Endothelial cell of umbilical vein (primary cell): ENCODE data around the gene CCDC27. TPM values are rescaled to one million over a fixed set of nuclear protein-coding genes. Genes with fewer than 3 reads are reported as not detected.
"Not testable (repeated sequence)": the region's sequence is repeated elsewhere in the genome, so short reads cannot be mapped to it uniquely, and the experiment has no call there.

ENCODE experiments used
- BruUV-seq: library from RNA; stranded (reverse); fragments of 400-500 nt; replicated peaks from 2 replicates; lab custom pipeline; 2021; lab: Mats Ljungman, UMichigan
- CTCF ChIA-PET: fragments of 300-600, 350-600 bp; sonication (Branson Sonifier 250); formaldehyde crosslinking; loops from one replicate; lab custom pipeline; 2021; ENCODE audit warnings: antibody characterized with exemption, inconsistent platforms; lab: Charles Lee
- POLR2A ChIA-PET: fragments of 300-600, 350-600 bp; sonication (Branson Sonifier 250); formaldehyde crosslinking; loops from one replicate; lab custom pipeline; 2021; ENCODE audit warnings: antibody characterized with exemption, inconsistent platforms; lab: Charles Lee
- DNase-seq: peaks from one replicate; pipeline ENCODE4 v3.0.0-alpha.2; 2011; ENCODE audit warnings: low read depth, low spot score
- FAIRE-seq: peaks from 2 replicates; lab custom pipeline; 2011; peaks lifted over from hg19 to GRCh38; lab: Jason Lieb, UNC
- H2AFZ ChIP-seq: 2 replicates; pipeline ENCODE4 v1.6.0; 2012; ENCODE audit warnings: low read depth, low read length, control low read depth, inconsistent platforms
- H3K27ac ChIP-seq: 2 replicates; pipeline ENCODE4 v1.5.1; 2011; ENCODE audit warnings: low read depth, mild to moderate bottlenecking, control low read depth, low read length, moderate library complexity; ENCODE audit not compliant: insufficient read depth
- H3K27me3 ChIP-seq, 2 experiments: 2 replicates each; pipeline versions ENCODE4 v1.6.0 to v1.6.1; 2011; ENCODE audit warnings: low read length in 2 of 2, mixed read lengths in 1 of 2; ENCODE audit not compliant: control insufficient read depth in 2 of 2, insufficient read depth in 2 of 2
- H3K36me3 ChIP-seq, 2 experiments: 2 replicates in 1 of 2; 3 replicates in 1 of 2; pipeline ENCODE4 v1.5.1; 2011; ENCODE audit warnings: low read length in 2 of 2, mild to moderate bottlenecking in 1 of 2, moderate library complexity in 1 of 2; ENCODE audit not compliant: control insufficient read depth in 2 of 2, insufficient read depth in 2 of 2; ENCODE audit errors: extremely low read depth in 1 of 2
- H3K4me1 ChIP-seq: 3 replicates; pipeline ENCODE4 v1.5.1; 2011; ENCODE audit warnings: mild to moderate bottlenecking, low read length; ENCODE audit not compliant: control insufficient read depth, insufficient read depth; ENCODE audit errors: extremely low read depth
- H3K4me2 ChIP-seq: 2 replicates; pipeline ENCODE4 v1.6.1; 2011; ENCODE audit warnings: low read length, control low read depth, mixed read lengths; ENCODE audit not compliant: insufficient read depth
- H3K4me3 ChIP-seq, 3 experiments: fragments of 200-600 bp in 1 of 3; sonication (generic), shearing (Covaris generic) in 1 of 3; replicated peaks in 1 of 3; 2 replicates each; pipeline ENCODE4 v1.5.1; 2011 to 2016; ENCODE audit warnings: control low read depth in 3 of 3, low read length in 3 of 3, mild to moderate bottlenecking in 2 of 3, inconsistent platforms in 1 of 3, low read depth in 1 of 3, moderate library complexity in 1 of 3; ENCODE audit not compliant: insufficient read depth in 1 of 3
- H3K79me2 ChIP-seq: 2 replicates; pipeline ENCODE4 v1.6.0; 2012; ENCODE audit warnings: low read length, inconsistent platforms; ENCODE audit not compliant: control insufficient read depth, insufficient read depth
- H3K9ac ChIP-seq: replicated peaks from 2 replicates; pipeline ENCODE3; 2011; ENCODE audit warnings: low read length, control low read depth; ENCODE audit not compliant: insufficient read depth; ENCODE audit errors: extremely low read depth
- H3K9me1 ChIP-seq: replicated peaks from 3 replicates; pipeline ENCODE4 v1.6.0; 2011; ENCODE audit warnings: mild to moderate bottlenecking, low read length; ENCODE audit not compliant: control insufficient read depth, insufficient read depth; ENCODE audit errors: extremely low read depth
- H3K9me3 ChIP-seq: replicated peaks from 2 replicates; pipeline ENCODE4 v1.5.1; 2012; ENCODE audit warnings: low read length, inconsistent platforms; ENCODE audit not compliant: control insufficient read depth, insufficient read depth
- H4K20me1 ChIP-seq: replicated peaks from 2 replicates; pipeline ENCODE3; 2011; ENCODE audit warnings: mild to moderate bottlenecking, low read length; ENCODE audit not compliant: control insufficient read depth, insufficient read depth; ENCODE audit errors: extremely low read depth
- CTCF ChIP-seq, 2 donors: IDR thresholded peaks; 1 replicate in 1 of 2; 2 replicates in 1 of 2; pipeline ENCODE4 v1.5.1; 2011; ENCODE audit warnings: low read length in 2 of 2, mild to moderate bottlenecking in 2 of 2, moderate library complexity in 2 of 2, control low read depth in 1 of 2, inconsistent platforms in 1 of 2, low read depth in 1 of 2; ENCODE audit not compliant: insufficient read depth in 1 of 2; ENCODE audit errors: extremely low read depth in 1 of 2
- EZH2 ChIP-seq: IDR thresholded peaks from 2 replicates; pipeline ENCODE4 v1.6.1; 2012; ENCODE audit warnings: borderline replicate concordance, low read depth, mild to moderate bottlenecking, moderate library complexity, low read length, inconsistent platforms; ENCODE audit not compliant: severe bottlenecking
- FOS ChIP-seq: IDR thresholded peaks from 2 replicates; pipeline ENCODE4 v1.6.1; 2011; ENCODE audit warnings: mild to moderate bottlenecking, low read length, moderate library complexity, borderline replicate concordance; ENCODE audit not compliant: insufficient read depth
- GATA2 ChIP-seq: IDR thresholded peaks from 2 replicates; pipeline ENCODE4 v1.7.0; 2011; ENCODE audit warnings: low read depth, mild to moderate bottlenecking, moderate library complexity, mixed read lengths, low read length; ENCODE audit not compliant: insufficient read length, insufficient read depth
- JUN ChIP-seq: IDR thresholded peaks from 2 replicates; pipeline ENCODE4 v1.6.1; 2011; ENCODE audit warnings: borderline replicate concordance, low read depth; ENCODE audit not compliant: insufficient read length, insufficient read depth
- MAX ChIP-seq: IDR thresholded peaks from 2 replicates; pipeline ENCODE4 v1.6.1; 2011; ENCODE audit not compliant: insufficient read depth, insufficient read length
- MYC ChIP-seq: IDR thresholded peaks from one replicate; pipeline ENCODE4 v1.6.1; 2011; ENCODE audit warnings: mild to moderate bottlenecking, low read depth, low read length
- POLR2A ChIP-seq: IDR thresholded peaks from 2 replicates; pipeline ENCODE4 v1.6.1; 2012; ENCODE audit warnings: low read depth, mild to moderate bottlenecking, control low read depth, low read length
- POLR2AphosphoS5 ChIP-seq: IDR thresholded peaks from 2 replicates; pipeline ENCODE4 v1.6.1; 2012; ENCODE audit warnings: low read depth, mild to moderate bottlenecking, control low read depth, low read length, moderate library complexity; ENCODE audit not compliant: insufficient read depth
- dilution Hi-C: fragments of 300-500 bp; cut with MboI; formaldehyde crosslinking; loops from one replicate; pipeline ENCODE4 v1.15.0; 2019; ENCODE audit warnings: low sequenced_read_pairs; ENCODE audit not compliant: extremely low pct_ligation_motif_present
- intact Hi-C: fragments of 100-400 bp; cut with micrococcal nuclease; formaldehyde crosslinking; loops from one replicate; pipeline ENCODE4 v1.10.0; 2022
- polyA plus RNA-seq, 4 experiments: library from polyadenylated mRNA; depleted of rRNA in 3 of 4; stranded (reverse) in 3 of 4; unstranded in 1 of 4; fragments of >200 nt; gene quantifications; 2 replicates each; pipeline versions ENCODE4 v1.2.1 to v1.2.3, GENCODE V29; 2011 to 2012; ENCODE audit warnings: missing spikeins in 1 of 4
- total RNA-seq: library from RNA; stranded (reverse); gene quantifications from 2 replicates; pipeline ENCODE4 v1.2.3, GENCODE V29; 2021

CCDC27 gene
- total and polyA plus RNA-seq, 2 donors (not counting 3 experiments of a cell fraction or from before 2014, with no cell fraction given): not detected

GRCh38 chr1:3799976-3800685 lies 47.9 kb downstream of the CCDC27 start:
- no peaks in the 10 kb centered on the region for H3K9me1 ChIP-seq
- H3K36me3 ChIP-seq: no peaks in the 10 kb centered on the region
- DNase-seq (no peak), FAIRE-seq (no peak)
- ChIA-PET POLR2A (no interaction called here), CTCF (no interaction called here)
- H3K4me2 ChIP-seq: no peak overlapping the region
- peaks cover 0 to 1% of the 10 kb centered on the region in 2 experiments for H3K27me3 ChIP-seq
- H4K20me1 ChIP-seq: no peaks in the 10 kb centered on the region
- H3K9me3 ChIP-seq: no peaks in the 10 kb centered on the region
- H3K27ac ChIP-seq: no peak overlapping the region
- no peak overlapping the region for H2AFZ ChIP-seq
- H3K4me3 ChIP-seq: no peak overlapping the region
- TF ChIP-seq POLR2A (no peak), EZH2 (no peak), JUN (no peak), MYC (no peak), GATA2 (no peak), FOS (no peak), POLR2AphosphoS5 (no peak), CTCF (IDR thresholded peaks at IDR 0.05; ENCODE audit: extremely low read depth in 1 of 2, insufficient read depth in 1 of 2, low read depth in 1 of 2, low read length in 2 of 2) (no peak), MAX (no peak)
- peaks cover 6% of the 10 kb centered on the region for H3K4me1 ChIP-seq
- intact Hi-C loops: loop anchor here (5.0 kb wide), 1 partner anchor 348 kb away; the partner anchor contains the start of gene ARHGEF16
- dilution Hi-C loops: no loop called here
- BruUV-seq: no TSS peak
- H3K79me2 ChIP-seq: peaks cover 9% of the 10 kb centered on the region
- H3K9ac ChIP-seq: no peak overlapping the region

GRCh38 chr1:3800795-3801194 lies 48.5 kb downstream of the CCDC27 start:
- H2AFZ ChIP-seq, DNase-seq, H3K27ac ChIP-seq, CTCF ChIA-PET, FAIRE-seq, H3K36me3 ChIP-seq, H4K20me1 ChIP-seq, H3K4me3 ChIP-seq, H3K9me3 ChIP-seq, H3K4me1 ChIP-seq, H3K4me2 ChIP-seq, H3K9me1 ChIP-seq, H3K9ac ChIP-seq, BruUV-seq, POLR2A ChIA-PET, H3K27me3 ChIP-seq, H3K79me2 ChIP-seq, dilution Hi-C loops: not testable (repeated sequence)
- intact Hi-C loops: loop anchor here (5.0 kb wide), 1 partner anchor 348 kb away; the partner anchor contains the start of gene ARHGEF16
